Dermis microvascular lymphatic vessel endothelial cell (primary cell): Measurements from ENCODE around the gene ZNF234. TPM values are rescaled to one million over a fixed set of nuclear protein-coding genes. Genes with fewer than 3 reads are reported as not detected.
"Not testable (repeated sequence)": the region's sequence is repeated elsewhere in the genome, so short reads cannot be mapped to it uniquely, and the experiment has no call there.

Experiments used
- DNase-seq, 2 donors: peaks; one replicate each; pipeline versions ENCODE4 v3.0.0 to v3.0.0-alpha.2; 2010; ENCODE audit warnings: low read depth in 2 of 2
- total RNA-seq: library from RNA; depleted of rRNA; stranded (reverse); fragments of >200 nt; gene quantifications from 2 replicates; pipeline ENCODE4 v1.2.1, GENCODE V29; 2014

The ZNF234 gene
- total RNA-seq, result 6.2 and 10.2 TPM in 2 replicates

DNA sequence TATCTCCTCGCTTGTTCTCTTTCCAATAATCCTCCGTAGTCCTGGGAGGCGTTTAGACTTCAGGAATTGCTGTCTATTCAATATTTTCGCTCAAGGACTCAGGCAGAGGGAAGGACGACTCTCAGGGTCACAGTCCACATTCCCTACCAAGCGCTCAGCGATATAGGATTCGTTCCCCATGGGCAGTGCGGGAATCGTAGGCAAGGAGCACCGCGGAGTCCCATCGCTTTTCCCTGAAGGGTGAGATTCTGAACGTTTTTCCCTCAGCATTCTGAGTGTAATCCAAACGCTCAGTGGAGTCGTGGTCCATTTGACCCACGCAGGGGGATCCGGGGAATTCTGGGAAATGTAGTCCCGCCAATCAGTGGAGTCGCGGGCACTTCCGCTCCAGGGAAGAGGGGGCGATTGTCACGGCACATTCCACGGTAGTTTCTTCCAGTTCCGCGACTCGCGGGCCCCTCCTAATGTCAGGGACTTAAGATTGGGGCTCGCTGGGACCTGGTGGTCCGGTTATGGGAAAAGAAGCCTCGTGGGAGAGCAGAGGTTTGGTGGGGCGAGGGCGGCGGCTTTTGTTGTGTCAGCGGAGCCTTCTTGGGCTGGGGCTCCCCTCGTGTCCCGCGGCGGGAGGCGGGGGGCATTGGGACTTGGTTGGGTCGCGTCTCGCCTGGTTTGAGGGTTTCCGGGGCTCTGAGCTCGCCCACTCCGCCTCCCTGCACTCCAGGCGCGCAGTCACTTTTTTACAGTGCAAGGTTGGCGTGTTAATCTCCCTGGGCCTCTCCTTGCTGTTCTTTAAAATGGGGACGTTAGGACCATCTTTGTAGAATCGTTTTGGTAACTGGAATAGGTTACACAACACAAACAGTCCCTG is at the start of gene ZNF234:
Gene ZNF234, plus strand, starts transcription at position 364 of the 868 bp plus-strand sequence. CDS start 3,079 bp downstream, outside the sequence.
- DNase-seq, result peak; percentile 59 to 82

GRCh38 chr19:44092108-44092507 is 49.2 kb upstream of the ZNF234 start:
- no peak for DNase-seq

- DNase-seq, result peak; percentile 86 to 94
Measured at GRCh38 chr19:44093931-44094765, 47.2 kb upstream of the ZNF234 start, which contains the start of gene ZNF224. Gene ZNF224 (plus strand): TSS chr19:44094361. CDS start chr19:44097874, 3,513 bp downstream.

- DNase-seq, result no peak
Measured at GRCh38 chr19:44107751-44108150, 33.6 kb upstream of the ZNF234 start.

DNA sequence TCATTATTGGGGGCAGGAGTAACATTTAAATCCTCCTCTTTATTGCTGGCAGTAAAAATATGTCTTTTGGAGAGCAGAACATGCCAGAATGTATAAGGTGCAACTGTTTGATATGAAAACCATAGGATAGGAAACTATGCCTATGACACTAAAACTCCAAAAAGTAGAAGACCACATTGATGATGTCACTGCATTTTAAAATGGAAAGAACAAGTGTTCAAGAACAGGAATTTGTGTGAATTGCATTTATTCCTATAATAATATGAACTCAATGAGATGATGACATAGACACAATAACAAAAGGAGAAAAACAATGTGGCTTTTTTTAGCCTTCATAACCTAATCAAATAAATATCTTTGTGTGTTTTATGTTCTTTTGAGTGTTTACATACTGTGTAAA is 31.9 kb upstream of the ZNF234 start:
- DNase-seq, result no peak

- peak in 1 of 2 donors; percentile 84 for DNase-seq
Measured at GRCh38 chr19:44111910-44112463, 29.4 kb upstream of the ZNF234 start.

DNA sequence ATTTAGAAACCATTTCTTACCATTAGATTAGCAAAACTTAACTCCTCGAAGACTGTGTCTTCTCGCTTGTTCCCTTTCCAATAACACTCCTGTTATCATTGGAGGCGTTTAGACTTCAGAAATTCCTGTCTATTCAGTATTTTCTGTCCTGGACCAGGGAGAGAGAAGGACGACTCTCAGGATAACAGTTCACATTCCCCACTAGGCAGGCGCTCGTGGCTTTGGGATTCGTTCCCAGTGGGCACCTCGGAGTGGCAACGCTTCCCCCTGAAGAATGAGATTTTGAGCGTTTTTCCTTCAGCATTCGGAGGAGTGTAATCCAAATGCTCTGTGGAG is 28.6 kb upstream of the ZNF234 start:
- DNase-seq, result no peak

- DNase-seq, result peak; percentile 97 to 99
Measured at GRCh38 chr19:44113138-44113783, 28.1 kb upstream of the ZNF234 start, which contains the start of gene ZNF225. Gene ZNF225 (plus strand): TSS chr19:44113399. CDS start chr19:44115828, 2,429 bp downstream.

- DNase-seq, result no peak
Measured at GRCh38 chr19:44113784-44114390, 27.5 kb upstream of the ZNF234 start.

DNA sequence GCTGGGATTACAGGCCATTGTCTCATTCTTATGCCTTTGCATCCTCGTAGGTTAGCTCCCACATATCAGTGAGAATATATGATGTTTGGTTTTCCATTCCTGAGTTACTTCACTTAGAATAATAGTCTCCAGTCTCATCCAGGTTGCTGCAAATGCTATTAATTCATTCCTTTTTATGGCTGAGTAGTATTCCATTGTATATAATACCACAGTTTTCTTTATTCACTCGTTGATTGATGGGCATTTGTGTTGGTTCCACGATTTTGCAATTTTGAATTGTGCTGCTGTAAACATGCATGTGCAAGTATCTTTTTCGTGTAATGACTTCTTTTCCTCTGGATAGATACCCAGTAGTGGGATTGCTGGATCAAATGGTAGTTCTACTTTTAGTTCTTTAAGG is 20.2 kb upstream of the ZNF234 start:
- not testable (repeated sequence) for DNase-seq

DNA sequence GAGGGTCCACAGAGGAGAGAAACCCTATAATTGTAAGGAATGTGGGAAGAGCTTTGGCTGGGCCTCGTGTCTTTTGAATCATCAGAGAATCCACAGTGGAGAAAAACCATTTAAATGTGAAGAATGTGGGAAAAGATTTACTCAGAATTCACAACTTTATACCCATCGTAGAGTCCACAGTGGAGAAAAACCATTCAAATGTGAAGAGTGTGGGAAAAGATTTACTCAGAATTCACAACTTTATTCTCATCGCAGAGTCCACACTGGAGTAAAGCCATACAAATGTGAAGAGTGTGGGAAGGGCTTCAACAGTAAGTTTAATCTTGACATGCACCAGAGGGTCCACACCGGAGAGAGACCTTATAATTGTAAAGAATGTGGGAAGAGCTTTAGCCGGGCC is 9.4 kb upstream of the ZNF234 start:
- DNase-seq, result no peak

DNA sequence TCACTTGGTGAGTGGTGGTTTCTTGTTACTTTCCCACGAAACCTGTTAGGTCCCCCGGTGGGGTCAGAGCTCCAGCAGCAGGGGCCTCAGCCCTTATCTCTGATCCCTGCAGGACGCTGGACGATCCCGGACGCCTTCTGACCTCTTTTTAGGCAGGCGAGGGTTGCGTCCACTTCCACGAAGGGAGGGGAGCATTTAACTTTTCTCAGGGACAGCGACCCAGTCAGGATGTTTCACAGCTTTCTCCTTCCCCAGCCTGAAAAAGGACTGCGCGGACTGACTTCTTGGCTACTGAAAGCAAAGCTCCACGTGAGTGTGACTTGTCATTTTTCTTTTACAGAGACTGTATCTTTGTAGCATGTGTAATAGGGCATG is 692 bp downstream of the ZNF234 start:
- DNase-seq, result peak in 1 of 2 donors; percentile 38

- no peak for DNase-seq
Measured at GRCh38 chr19:44149776-44150175, 8.4 kb downstream of the ZNF234 start.

DNA sequence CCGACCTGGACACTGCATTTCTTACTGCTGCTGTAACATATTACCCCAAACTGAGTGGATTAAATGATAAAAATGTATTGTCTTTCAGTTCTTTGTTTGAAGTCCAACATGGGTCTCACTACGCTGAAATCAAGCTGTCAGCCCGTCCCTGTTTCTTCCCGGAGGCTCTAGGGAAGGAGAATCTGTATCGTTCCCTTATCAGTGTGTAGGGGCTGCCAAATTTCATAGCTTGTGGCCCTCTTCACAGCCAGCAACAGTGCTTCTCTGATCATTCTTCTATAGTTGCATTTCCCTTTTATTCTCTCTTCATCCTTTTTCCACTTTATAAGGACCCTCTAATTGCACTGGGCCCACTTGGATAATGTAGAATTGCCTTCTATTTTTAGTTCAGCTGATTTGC is 10.1 kb downstream of the ZNF234 start:
- no peak for DNase-seq

DNA sequence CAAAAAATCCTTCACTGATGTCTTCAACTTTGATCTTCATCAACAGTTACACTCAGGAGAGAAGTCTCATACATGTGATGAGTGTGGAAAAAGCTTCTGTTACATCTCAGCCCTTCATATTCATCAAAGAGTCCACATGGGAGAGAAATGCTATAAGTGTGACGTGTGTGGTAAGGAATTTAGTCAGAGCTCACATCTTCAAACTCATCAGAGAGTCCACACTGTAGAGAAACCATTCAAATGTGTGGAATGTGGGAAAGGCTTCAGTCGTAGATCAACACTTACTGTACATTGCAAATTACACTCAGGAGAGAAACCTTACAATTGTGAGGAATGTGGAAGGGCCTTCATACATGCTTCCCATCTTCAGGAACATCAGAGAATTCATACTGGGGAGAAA is 15.1 kb downstream of the ZNF234 start:
- no peak for DNase-seq

DNA sequence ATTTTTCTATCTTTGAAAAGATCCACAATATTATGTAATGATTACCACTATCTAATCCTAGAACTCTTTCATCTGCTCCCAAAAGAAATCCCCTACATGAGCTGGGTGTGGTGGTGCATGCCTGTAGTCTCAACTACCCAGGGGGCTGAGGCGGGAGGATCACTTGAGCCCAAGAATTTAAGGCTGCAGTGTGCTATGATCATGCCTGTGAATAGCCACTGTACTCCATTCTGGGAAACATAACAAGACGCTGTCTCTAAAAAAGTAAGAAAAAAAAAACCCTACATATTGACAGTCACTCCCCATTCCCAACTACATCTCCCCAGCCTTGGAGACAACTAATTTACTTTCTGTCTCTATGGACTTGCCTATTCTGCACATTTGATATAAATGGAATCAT is 22.4 kb downstream of the ZNF234 start:
- no peak for DNase-seq

GRCh38 chr19:44164327-44164672 is 22.9 kb downstream of the ZNF234 start:
- DNase-seq, result no peak

GRCh38 chr19:44164673-44165512 is 23.5 kb downstream of the ZNF234 start, which contains the start of gene ZNF226:
Gene ZNF226 (plus strand): TSS chr19:44165100. CDS start chr19:44170081, 4,981 bp downstream.
- DNase-seq, result peak; percentile 99

DNA sequence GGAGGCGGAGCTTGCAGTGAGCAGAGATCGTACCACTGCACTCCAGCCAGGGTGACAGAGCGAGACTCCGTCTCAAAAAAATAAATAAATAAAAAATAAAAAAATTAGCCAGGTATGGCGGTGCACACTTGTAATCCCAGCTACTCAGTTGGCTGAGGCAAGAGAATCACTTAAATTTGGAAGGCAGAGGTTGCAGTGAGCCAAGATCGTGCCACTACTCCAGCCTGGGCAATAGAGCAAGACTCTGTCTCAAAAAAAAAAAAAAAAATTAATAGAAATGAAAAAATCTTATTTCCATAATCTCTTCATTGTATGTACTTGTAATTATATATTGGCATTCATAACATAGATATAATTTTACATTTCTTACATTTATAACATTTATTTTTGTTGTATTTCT is 29.3 kb downstream of the ZNF234 start:
- not testable (repeated sequence) for DNase-seq

GRCh38 chr19:44176590-44176989 is 35.2 kb downstream of the ZNF234 start:
- DNase-seq, result no peak
